ENCODE results near the gene THRA. TPM values are rescaled to one million over a fixed set of nuclear protein-coding genes. Genes with fewer than 3 reads are reported as not detected.

The THRA gene
- total and polyA plus RNA-seq, 9 of the 15 experiments (the other 6 are each of a cell fraction or from before 2014, with no cell fraction given): 0.34 to 23.4 (median 12.7) TPM

DNA sequence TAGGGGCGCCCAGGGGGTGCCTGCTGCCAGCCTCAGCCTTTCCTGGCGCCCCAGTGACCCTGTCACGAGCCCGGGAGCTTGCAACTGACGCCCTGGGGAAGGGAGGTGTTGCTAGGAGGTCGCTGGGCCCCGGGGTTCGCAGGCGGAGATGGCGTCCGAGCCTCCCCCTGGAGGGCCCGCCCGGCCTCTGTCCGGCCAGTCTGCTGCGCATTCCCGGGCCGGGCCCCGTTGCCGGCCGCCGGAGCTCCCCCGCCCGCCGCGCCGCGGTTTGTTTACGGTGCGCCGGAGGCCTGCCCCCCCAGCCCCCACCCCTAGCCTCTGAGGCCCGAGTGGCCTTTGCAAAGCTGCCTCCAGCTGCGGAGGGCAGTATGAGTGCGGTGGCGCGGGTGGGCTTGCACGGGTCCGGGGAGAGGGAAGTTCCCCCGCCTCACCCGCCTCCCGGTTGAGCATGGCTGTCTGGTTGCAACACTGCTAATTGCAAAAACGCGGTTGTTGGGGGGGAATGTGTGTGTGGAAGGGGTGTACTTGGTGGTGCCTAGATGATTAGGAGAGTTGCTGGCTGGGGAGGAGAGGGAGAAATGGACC lies 514 bp downstream of the THRA start (continued):
- TF ChIP-seq, protein P1, sequence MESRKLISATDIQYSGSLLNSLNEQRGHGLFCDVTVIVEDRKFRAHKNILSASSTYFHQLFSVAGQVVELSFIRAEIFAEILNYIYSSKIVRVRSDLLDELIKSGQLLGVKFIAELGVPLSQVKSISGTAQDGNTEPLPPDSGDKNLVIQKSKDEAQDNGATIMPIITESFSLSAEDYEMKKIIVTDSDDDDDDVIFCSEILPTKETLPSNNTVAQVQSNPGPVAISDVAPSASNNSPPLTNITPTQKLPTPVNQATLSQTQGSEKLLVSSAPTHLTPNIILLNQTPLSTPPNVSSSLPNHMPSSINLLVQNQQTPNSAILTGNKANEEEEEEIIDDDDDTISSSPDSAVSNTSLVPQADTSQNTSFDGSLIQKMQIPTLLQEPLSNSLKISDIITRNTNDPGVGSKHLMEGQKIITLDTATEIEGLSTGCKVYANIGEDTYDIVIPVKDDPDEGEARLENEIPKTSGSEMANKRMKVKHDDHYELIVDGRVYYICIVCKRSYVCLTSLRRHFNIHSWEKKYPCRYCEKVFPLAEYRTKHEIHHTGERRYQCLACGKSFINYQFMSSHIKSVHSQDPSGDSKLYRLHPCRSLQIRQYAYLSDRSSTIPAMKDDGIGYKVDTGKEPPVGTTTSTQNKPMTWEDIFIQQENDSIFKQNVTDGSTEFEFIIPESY (CRISPR knock-in tag; IDR thresholded peaks at IDR 0.05): no peak
- TF ChIP-seq ARID1B (IDR thresholded peaks at IDR 0.05): 0 out of 2 replicates have a peak, but pooled peaks have one; percentile 10
- peak; percentile 57; the same call in 1 of the 2 replicates for TF ChIP-seq MTA3 (IDR thresholded peaks at IDR 0.05; ENCODE audit: borderline replicate concordance)
- TF ChIP-seq, protein P2, sequence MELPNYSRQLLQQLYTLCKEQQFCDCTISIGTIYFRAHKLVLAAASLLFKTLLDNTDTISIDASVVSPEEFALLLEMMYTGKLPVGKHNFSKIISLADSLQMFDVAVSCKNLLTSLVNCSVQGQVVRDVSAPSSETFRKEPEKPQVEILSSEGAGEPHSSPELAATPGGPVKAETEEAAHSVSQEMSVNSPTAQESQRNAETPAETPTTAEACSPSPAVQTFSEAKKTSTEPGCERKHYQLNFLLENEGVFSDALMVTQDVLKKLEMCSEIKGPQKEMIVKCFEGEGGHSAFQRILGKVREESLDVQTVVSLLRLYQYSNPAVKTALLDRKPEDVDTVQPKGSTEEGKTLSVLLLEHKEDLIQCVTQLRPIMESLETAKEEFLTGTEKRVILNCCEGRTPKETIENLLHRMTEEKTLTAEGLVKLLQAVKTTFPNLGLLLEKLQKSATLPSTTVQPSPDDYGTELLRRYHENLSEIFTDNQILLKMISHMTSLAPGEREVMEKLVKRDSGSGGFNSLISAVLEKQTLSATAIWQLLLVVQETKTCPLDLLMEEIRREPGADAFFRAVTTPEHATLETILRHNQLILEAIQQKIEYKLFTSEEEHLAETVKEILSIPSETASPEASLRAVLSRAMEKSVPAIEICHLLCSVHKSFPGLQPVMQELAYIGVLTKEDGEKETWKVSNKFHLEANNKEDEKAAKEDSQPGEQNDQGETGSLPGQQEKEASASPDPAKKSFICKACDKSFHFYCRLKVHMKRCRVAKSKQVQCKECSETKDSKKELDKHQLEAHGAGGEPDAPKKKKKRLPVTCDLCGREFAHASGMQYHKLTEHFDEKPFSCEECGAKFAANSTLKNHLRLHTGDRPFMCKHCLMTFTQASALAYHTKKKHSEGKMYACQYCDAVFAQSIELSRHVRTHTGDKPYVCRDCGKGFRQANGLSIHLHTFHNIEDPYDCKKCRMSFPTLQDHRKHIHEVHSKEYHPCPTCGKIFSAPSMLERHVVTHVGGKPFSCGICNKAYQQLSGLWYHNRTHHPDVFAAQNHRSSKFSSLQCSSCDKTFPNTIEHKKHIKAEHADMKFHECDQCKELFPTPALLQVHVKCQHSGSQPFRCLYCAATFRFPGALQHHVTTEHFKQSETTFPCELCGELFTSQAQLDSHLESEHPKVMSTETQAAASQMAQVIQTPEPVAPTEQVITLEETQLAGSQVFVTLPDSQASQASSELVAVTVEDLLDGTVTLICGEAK (IDR thresholded peaks at IDR 0.05): peak; percentile 46
- TF ChIP-seq, protein P2 (CRISPR knock-in tag; IDR thresholded peaks at IDR 0.05): no peak

Measured in K562 (cell line).